ENCODE data around the gene NUDT16.

NUDT16 gene

GRCh38 chr3:131386429-131387165 lies 5.0 kb downstream of the NUDT16 start:
- DNase-seq (ENCODE audit: low spot score): peak; percentile 2

DNA sequence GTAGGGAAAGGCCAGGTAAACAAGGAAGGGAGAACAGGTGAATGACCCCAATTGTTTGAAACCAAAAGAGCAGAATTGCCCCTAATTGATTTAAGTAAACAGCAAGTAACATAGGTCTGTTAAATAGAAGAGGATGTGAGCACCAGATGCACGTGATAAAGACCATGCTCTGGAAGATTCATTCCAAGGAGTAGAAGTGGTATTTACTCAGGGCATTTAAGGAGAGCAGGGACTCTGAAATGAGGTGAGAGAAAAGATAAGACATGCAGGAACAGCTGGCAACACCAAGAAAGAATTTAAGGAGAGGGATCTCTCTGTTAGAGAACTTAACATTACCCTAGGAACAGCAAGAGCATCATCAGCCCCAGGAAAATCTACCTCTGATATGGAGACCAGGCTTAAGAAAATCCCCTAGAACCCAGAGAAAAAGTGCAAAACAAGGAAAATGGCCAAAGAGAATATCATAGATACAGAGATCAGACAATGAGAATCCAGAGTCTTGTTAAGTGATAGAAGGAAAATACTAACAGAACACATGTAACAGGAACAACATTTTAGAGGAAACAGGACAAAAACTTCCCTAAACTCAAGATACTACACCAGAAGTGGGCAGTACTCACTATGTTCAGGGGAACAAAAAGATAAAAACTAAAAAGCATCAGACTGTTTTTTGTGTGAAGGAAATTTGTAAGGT lies 6.4 kb downstream of the NUDT16 start:
- DNase-seq (ENCODE audit: low spot score): no peak

- no peak for DNase-seq (ENCODE audit: low spot score)
Measured at GRCh38 chr3:131388490-131388799, 6.9 kb downstream of the NUDT16 start.

GRCh38 chr3:131390331-131390730 lies 8.8 kb downstream of the NUDT16 start:
- no peak for DNase-seq (ENCODE audit: low spot score)

DNA sequence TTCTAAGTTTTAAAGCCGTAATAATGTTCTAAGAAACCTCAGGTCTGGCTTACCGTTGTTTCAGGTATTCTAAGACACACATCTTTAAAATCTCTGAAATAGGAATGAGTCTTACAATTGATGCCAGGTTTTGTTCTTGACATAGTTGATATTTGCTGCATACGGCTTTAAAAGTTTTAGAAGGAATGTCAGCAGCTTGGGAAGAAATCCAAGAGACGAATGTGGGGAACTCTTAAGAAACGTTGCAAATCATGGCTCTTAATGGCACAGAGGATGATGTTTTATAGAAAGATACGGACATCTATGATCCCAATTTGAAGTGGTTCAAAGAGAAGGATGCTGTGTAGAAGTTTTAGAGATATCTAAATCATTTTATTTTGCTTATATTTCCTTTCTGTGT lies 11.5 kb downstream of the NUDT16 start:
- DNase-seq (ENCODE audit: low spot score): no peak

- no peak for DNase-seq (ENCODE audit: low spot score)
Measured at GRCh38 chr3:131393868-131394267, 12.3 kb downstream of the NUDT16 start.

- no peak for DNase-seq (ENCODE audit: low spot score)
Measured at GRCh38 chr3:131394400-131394799, 12.8 kb downstream of the NUDT16 start.

GRCh38 chr3:131396170-131396569 lies 14.6 kb downstream of the NUDT16 start:
- no peak for DNase-seq (ENCODE audit: low spot score)

DNA sequence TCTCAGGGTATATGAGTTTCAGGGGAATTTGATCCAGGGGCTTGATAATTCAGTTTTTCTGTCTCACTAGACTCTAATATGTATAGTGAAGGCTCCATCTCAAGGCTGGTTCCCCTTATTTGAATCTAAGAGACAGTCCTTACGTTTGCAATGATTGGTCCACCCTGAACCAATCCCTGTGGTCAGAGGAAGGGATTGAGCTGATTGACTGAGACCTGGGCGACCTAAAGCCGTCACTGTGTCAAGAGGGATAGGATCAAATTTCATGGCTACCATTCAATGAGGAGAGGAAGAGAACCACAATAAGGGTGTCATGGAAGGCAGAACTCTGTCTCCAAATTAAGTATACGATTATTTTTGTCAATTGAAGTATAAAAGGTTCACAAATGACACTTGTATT lies 16.3 kb downstream of the NUDT16 start:
- no peak for DNase-seq (ENCODE audit: low spot score)

DNA sequence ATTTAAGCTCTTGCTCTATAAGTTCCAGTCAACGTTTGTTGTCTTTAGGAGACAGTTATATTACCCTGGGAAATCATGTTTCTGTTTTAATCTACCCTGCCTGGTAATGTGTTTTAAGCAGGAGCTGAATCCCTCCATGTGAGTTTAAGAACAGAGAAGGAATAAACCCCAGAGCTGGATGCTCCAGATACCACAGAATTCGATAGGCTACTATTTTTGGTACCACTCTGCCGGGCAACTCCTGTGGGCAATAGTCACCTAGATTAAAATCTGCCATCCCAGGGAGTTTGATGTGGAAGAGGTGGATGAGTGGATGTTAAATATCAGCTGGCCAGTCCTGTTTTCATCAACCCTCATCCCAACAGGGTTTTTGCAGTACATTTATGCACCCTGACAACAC lies 20.4 kb downstream of the NUDT16 start:
- DNase-seq (ENCODE audit: low spot score): no peak

DNA sequence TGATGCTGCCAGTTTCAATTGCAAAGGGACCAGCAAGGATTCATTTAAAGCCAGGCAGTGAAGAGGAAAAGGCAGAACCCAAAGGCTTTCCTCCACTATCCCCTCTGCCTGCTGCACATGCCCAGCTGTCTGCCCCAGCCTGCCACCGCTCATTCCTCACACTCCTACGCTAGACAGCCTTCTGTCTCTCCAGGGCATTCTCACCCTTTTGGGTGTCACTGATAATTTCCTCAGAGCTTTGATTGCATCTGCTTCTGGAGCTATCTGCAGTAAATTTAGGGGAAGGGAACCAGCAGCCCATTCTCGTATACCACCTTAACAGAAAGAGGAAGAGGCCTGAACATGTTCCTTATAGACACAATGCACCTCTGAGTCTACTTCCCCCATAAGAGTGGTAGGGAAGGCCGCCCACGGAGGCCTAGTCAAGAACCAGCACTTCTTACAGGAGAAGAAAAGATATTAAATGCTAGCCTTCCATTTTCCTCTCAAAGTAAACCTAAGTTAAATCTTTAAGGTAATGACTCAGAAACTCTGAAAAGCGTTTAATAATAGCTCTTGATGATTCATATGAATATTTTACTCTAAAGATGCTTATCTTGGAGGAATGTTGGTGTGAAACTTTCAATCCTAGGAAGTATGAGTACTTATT lies 20.9 kb downstream of the NUDT16 start:
- DNase-seq (ENCODE audit: low spot score): no peak

- DNase-seq (ENCODE audit: low spot score): no peak
Measured at GRCh38 chr3:131403216-131403895, 21.8 kb downstream of the NUDT16 start.

DNA sequence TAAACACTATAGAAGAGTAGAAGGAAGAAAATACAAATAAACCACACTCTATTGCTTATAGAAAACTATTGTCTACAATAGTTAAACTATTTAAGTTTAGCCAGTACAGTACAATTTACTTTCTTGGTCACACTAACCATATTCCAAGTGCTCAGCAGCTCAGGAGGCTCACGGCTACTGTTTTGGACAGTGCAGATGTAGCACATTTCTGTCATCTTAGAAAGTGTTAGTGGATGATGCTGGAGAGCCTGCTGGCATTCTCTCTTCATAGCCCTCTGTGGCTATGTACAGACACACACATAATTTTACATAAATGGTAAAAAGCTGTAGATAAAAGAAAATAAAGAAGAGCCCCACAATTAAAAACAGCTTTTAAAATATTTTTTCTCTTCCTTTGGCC lies 23.8 kb downstream of the NUDT16 start:
- DNase-seq (ENCODE audit: low spot score): no peak

GRCh38 chr3:131406274-131406673 lies 24.7 kb downstream of the NUDT16 start:
- DNase-seq (ENCODE audit: low spot score): no peak

DNA sequence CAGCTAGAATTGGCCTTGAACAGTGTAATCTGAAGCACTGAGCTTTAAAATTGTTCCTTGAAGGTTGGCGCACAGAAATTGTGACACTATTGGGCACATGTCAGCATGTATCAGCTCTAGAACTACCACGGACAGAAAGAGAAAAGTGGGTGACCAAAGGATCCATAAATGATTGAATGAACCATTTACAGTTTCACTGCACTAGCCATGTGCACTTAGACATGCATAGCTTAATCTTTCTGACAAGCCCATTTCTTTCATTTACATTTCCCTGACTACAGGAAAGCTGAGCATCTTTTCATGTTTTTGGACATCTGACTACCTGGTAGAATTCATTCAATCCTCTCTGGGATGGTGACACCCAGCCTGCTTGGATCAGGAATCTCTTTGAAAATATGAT lies 36.2 kb downstream of the NUDT16 start:
- DNase-seq (ENCODE audit: low spot score): no peak

DNA sequence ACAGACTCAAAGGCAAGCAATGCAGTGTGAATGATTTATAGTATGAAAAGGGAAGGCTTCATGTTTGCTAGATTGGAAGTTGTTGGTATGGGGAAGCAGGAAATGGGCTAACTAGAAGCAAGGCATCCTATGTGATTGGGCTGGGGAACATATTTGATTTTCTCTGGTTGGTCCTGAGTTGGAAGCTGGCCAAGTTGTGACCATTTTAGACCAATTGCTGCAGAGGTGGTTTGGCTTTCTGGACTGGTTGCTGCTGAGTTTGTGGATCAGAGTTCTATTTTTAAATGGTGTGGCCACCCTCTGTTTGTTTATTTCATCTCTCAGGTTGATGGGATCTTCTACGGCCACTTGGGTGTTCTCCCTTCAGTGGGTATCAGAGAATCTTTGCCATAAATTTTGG lies 39.7 kb downstream of the NUDT16 start:
- no peak for DNase-seq (ENCODE audit: low spot score)

- no peak for DNase-seq (ENCODE audit: low spot score)
Measured at GRCh38 chr3:131421957-131422498, 40.5 kb downstream of the NUDT16 start.

DNA sequence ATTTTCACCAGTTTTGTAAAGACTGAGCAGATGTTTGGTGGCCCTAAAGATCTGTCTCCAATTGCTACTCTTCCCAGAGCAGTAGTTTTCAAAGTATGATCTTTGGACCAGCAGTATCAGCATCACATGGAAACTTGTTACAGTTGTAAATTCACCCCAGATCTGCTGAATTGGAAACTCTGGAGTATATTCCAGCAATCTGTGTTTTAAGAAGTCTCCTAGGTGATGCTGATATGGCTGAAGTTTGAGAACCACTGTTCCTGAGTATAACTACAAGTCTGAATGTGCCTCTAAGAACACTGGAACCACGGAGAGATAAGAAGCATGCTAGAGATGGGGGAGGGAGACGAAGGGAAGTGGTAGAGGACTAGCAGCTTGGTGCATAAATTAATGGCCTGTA lies 45.7 kb downstream of the NUDT16 start:
- no peak for DNase-seq (ENCODE audit: low spot score)

- DNase-seq (ENCODE audit: low spot score): no peak
Measured at GRCh38 chr3:131431754-131432153, 50.2 kb downstream of the NUDT16 start.

GRCh38 chr3:131432441-131432840 lies 50.9 kb downstream of the NUDT16 start:
- no peak for DNase-seq (ENCODE audit: low spot score)

DNA sequence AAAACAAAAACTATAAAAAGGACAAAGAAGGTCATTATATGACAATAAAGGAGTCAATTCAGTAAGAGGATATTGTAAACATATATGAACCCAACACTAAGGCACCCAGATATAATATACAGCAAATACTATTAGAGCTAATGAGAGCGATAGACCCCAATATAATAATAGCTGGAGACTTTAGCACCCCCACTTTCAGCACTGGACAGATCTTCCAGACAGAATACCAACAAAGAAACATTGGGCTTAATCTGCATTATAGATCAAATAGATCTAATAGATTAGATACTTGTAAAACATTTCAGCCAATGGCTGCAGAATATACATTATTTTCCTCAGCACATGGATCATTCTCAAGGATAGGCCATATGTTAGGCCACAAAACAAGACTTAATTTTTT lies 53.4 kb downstream of the NUDT16 start:
- no peak for DNase-seq (ENCODE audit: low spot score)

Data from CD4-positive, alpha-beta T cell treated with Interleukin-15 for 4 hours (primary cell).